Measurements from ENCODE around the gene TMC8. TPM values are rescaled to one million over a fixed set of nuclear protein-coding genes. Genes with fewer than 3 reads are reported as not detected.
A peak's percentile ranks its signal among the peaks of the same experiment; 100 is the strongest.

Gene TMC8
- total and polyA plus RNA-seq, 2 donors = 28.6 to 196 TPM

GRCh38 chr17:78130090-78130436 is 508 bp upstream of the TMC8 start:
- DNase-seq (ENCODE audit: low read depth in 6 of 9, low spot score in 9 of 9) = no peak
- peaks cover 0 to 17% of the 10 kb centered on the region in 2 donors for H3K9me3 ChIP-seq (ENCODE audit: control insufficient read depth in 2 of 2, insufficient read depth in 1 of 2, low read length in 1 of 2)
- peaks cover 39 to 45% of the 10 kb centered on the region in 2 donors for H3K36me3 ChIP-seq (ENCODE audit: control insufficient read depth in 2 of 2, insufficient read depth in 2 of 2, low read length in 1 of 2)
- H3K4me3 ChIP-seq (ENCODE audit: low read length in 2 of 2) = peak overlapping the region; percentile 93 to 97
- 5% methylated on average over 5 of the region's 5 CpGs for WGBS
- peaks cover 0 to 3% of the 10 kb centered on the region in 2 donors for H3K27me3 ChIP-seq (ENCODE audit: control insufficient read depth in 2 of 2, insufficient read depth in 1 of 2, low read length in 1 of 2)
- H3K27ac ChIP-seq (ENCODE audit: low read depth in 1 of 2, low read length in 1 of 2) = peak overlapping the region; percentile 99
- H3K4me1 ChIP-seq (ENCODE audit: control insufficient read depth in 2 of 2, insufficient read depth in 2 of 2, low read length in 2 of 2) = peaks cover 55 to 90% of the 10 kb centered on the region in 2 donors

GRCh38 chr17:78131172-78132083 is 857 bp downstream of the TMC8 start:
- peak overlapping the region; percentile 93 to 97 for H3K4me3 ChIP-seq (ENCODE audit: low read length in 2 of 2)
- peak overlapping the region; percentile 99 for H3K27ac ChIP-seq (ENCODE audit: low read depth in 1 of 2, low read length in 1 of 2)
- peaks cover 0 to 3% of the 10 kb centered on the region in 2 donors for H3K27me3 ChIP-seq (ENCODE audit: control insufficient read depth in 2 of 2, insufficient read depth in 1 of 2, low read length in 1 of 2)
- H3K4me1 ChIP-seq (ENCODE audit: control insufficient read depth in 2 of 2, insufficient read depth in 2 of 2, low read length in 2 of 2) = peaks cover 46 to 88% of the 10 kb centered on the region in 2 donors
- H3K36me3 ChIP-seq (ENCODE audit: control insufficient read depth in 2 of 2, insufficient read depth in 2 of 2, low read length in 1 of 2) = peaks cover 40 to 45% of the 10 kb centered on the region in 2 donors
- peak in 1 of 9 donors; percentile 65 for DNase-seq (ENCODE audit: low read depth in 6 of 9, low spot score in 9 of 9)
- peaks cover 0 to 17% of the 10 kb centered on the region in 2 donors for H3K9me3 ChIP-seq (ENCODE audit: control insufficient read depth in 2 of 2, insufficient read depth in 1 of 2, low read length in 1 of 2)
- WGBS = 3% methylated on average over 74 of the region's 74 CpGs

- H3K27ac ChIP-seq (ENCODE audit: low read depth in 1 of 2, low read length in 1 of 2) = peak overlapping the region; percentile 99
- WGBS = 3% methylated on average over 38 of the region's 38 CpGs
- peaks cover 42 to 88% of the 10 kb centered on the region in 2 donors for H3K4me1 ChIP-seq (ENCODE audit: control insufficient read depth in 2 of 2, insufficient read depth in 2 of 2, low read length in 2 of 2)
- peaks cover 0 to 17% of the 10 kb centered on the region in 2 donors for H3K9me3 ChIP-seq (ENCODE audit: control insufficient read depth in 2 of 2, insufficient read depth in 1 of 2, low read length in 1 of 2)
- H3K27me3 ChIP-seq (ENCODE audit: control insufficient read depth in 2 of 2, insufficient read depth in 1 of 2, low read length in 1 of 2) = peaks cover 0 to 3% of the 10 kb centered on the region in 2 donors
- H3K4me3 ChIP-seq (ENCODE audit: low read length in 2 of 2) = peak overlapping the region; percentile 93 to 97
- peaks cover 48 to 49% of the 10 kb centered on the region in 2 donors for H3K36me3 ChIP-seq (ENCODE audit: control insufficient read depth in 2 of 2, insufficient read depth in 2 of 2, low read length in 1 of 2)
- peak in 5 of 9 donors; percentile 68 to 93 (median 86) for DNase-seq (ENCODE audit: low read depth in 6 of 9, low spot score in 9 of 9)
These were observed 1.6 kb downstream of the TMC8 start for GRCh38 chr17:78132084-78132676.

GRCh38 chr17:78132767-78133178 is 2.2 kb downstream of the TMC8 start:
- peak overlapping the region; percentile 93 to 97 for H3K4me3 ChIP-seq (ENCODE audit: low read length in 2 of 2)
- peaks cover 40 to 88% of the 10 kb centered on the region in 2 donors for H3K4me1 ChIP-seq (ENCODE audit: control insufficient read depth in 2 of 2, insufficient read depth in 2 of 2, low read length in 2 of 2)
- H3K27ac ChIP-seq (ENCODE audit: low read depth in 1 of 2, low read length in 1 of 2) = peak overlapping the region; percentile 99
- DNase-seq (ENCODE audit: low read depth in 6 of 9, low spot score in 9 of 9) = no peak
- H3K27me3 ChIP-seq (ENCODE audit: control insufficient read depth in 2 of 2, insufficient read depth in 1 of 2, low read length in 1 of 2) = peaks cover 0 to under 1% of the 10 kb centered on the region in 2 donors
- H3K9me3 ChIP-seq (ENCODE audit: control insufficient read depth in 2 of 2, insufficient read depth in 1 of 2, low read length in 1 of 2) = peaks cover 0 to 12% of the 10 kb centered on the region in 2 donors
- H3K36me3 ChIP-seq (ENCODE audit: control insufficient read depth in 2 of 2, insufficient read depth in 2 of 2, low read length in 1 of 2) = peaks cover 53 to 55% of the 10 kb centered on the region in 2 donors
- 79% methylated on average over 9 of the region's 9 CpGs for WGBS

- Histone ChIP-seq H3K4me3 (ENCODE audit: low read length in 2 of 2) (peak overlapping the region; percentile 4 to 97), H3K27me3 (ENCODE audit: control insufficient read depth in 2 of 2, insufficient read depth in 1 of 2, low read length in 1 of 2) (no peaks in the 10 kb centered on the region), H3K4me1 (ENCODE audit: control insufficient read depth in 2 of 2, insufficient read depth in 2 of 2, low read length in 2 of 2) (peaks cover 39 to 85% of the 10 kb centered on the region in 2 donors), H3K9me3 (ENCODE audit: control insufficient read depth in 2 of 2, insufficient read depth in 1 of 2, low read length in 1 of 2) (peaks cover 0 to 12% of the 10 kb centered on the region in 2 donors), H3K36me3 (ENCODE audit: control insufficient read depth in 2 of 2, insufficient read depth in 2 of 2, low read length in 1 of 2) (peaks cover 54 to 61% of the 10 kb centered on the region in 2 donors), H3K27ac (ENCODE audit: low read depth in 1 of 2, low read length in 1 of 2) (peak overlapping the region; percentile 70 to 99)
- WGBS = 91% methylated on average over 30 of the region's 30 CpGs
- no peak for DNase-seq (ENCODE audit: low read depth in 6 of 9, low spot score in 9 of 9)
These were observed 2.8 kb downstream of the TMC8 start for GRCh38 chr17:78133179-78133951.

- Histone ChIP-seq H3K9me3 (ENCODE audit: control insufficient read depth in 2 of 2, insufficient read depth in 1 of 2, low read length in 1 of 2) (peaks cover 0 to 12% of the 10 kb centered on the region in 2 donors), H3K4me1 (ENCODE audit: control insufficient read depth in 2 of 2, insufficient read depth in 2 of 2, low read length in 2 of 2) (peaks cover 33 to 84% of the 10 kb centered on the region in 2 donors), H3K4me3 (ENCODE audit: low read length in 2 of 2) (peak overlapping the region; percentile 1 to 97), H3K27me3 (ENCODE audit: control insufficient read depth in 2 of 2, insufficient read depth in 1 of 2, low read length in 1 of 2) (no peaks in the 10 kb centered on the region), H3K27ac (ENCODE audit: low read depth in 1 of 2, low read length in 1 of 2) (peak overlapping the region; percentile 70 to 99), H3K36me3 (ENCODE audit: control insufficient read depth in 2 of 2, insufficient read depth in 2 of 2, low read length in 1 of 2) (peaks cover 62 to 67% of the 10 kb centered on the region in 2 donors)
- WGBS = 56% methylated on average over 39 of the region's 39 CpGs
- peak in 3 of 9 donors; percentile 75 to 86 (median 76) for DNase-seq (ENCODE audit: low read depth in 6 of 9, low spot score in 9 of 9)
These were observed 3.7 kb downstream of the TMC8 start for GRCh38 chr17:78133971-78134898.

- no peak overlapping the region for H3K4me3 ChIP-seq (ENCODE audit: low read length in 2 of 2)
- peaks cover 0 to 12% of the 10 kb centered on the region in 2 donors for H3K9me3 ChIP-seq (ENCODE audit: control insufficient read depth in 2 of 2, insufficient read depth in 1 of 2, low read length in 1 of 2)
- peaks cover 26 to 78% of the 10 kb centered on the region in 2 donors for H3K4me1 ChIP-seq (ENCODE audit: control insufficient read depth in 2 of 2, insufficient read depth in 2 of 2, low read length in 2 of 2)
- DNase-seq (ENCODE audit: low read depth in 6 of 9, low spot score in 9 of 9) = peak in 1 of 9 donors; percentile 25
- H3K27me3 ChIP-seq (ENCODE audit: control insufficient read depth in 2 of 2, insufficient read depth in 1 of 2, low read length in 1 of 2) = no peaks in the 10 kb centered on the region
- H3K27ac ChIP-seq (ENCODE audit: low read depth in 1 of 2, low read length in 1 of 2) = no peak overlapping the region
- peaks cover 62 to 68% of the 10 kb centered on the region in 2 donors for H3K36me3 ChIP-seq (ENCODE audit: control insufficient read depth in 2 of 2, insufficient read depth in 2 of 2, low read length in 1 of 2)
- WGBS = 93% methylated on average over 9 of the region's 9 CpGs
These were observed 4.4 kb downstream of the TMC8 start for GRCh38 chr17:78134899-78135385.

Measured in thymus (tissue), 11 donors.